ENCODE results near the gene C9orf43.
"Not testable (repeated sequence)": the region's sequence is repeated elsewhere in the genome, so short reads cannot be mapped to it uniquely, and the experiment has no call there.

Gene C9orf43

DNA sequence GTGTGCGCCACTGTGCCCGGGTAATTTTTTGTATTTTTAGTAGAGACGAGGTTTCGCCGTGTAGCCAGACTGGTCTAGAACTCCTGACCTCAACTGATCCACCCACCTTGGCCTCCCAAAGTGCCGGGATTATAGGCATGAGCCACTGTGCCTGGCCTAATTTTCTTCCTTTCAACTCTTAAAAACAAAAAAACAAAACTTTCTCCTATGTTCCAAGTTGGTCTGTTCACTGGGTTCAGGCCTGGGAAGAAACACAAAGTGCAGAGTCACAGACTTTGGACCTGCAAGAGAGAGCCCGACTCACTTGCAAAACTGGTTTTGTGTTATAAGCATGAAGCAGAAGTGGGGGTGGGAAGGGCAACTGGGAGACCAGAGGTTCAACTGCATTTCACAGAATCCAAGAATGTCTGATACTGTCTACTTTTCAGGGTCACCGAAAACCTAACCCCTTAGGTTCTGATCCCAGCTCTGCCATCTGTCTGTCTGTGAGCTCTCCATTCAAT, 28.6 kb upstream of the C9orf43 start:
- DNase-seq = no peak

DNA sequence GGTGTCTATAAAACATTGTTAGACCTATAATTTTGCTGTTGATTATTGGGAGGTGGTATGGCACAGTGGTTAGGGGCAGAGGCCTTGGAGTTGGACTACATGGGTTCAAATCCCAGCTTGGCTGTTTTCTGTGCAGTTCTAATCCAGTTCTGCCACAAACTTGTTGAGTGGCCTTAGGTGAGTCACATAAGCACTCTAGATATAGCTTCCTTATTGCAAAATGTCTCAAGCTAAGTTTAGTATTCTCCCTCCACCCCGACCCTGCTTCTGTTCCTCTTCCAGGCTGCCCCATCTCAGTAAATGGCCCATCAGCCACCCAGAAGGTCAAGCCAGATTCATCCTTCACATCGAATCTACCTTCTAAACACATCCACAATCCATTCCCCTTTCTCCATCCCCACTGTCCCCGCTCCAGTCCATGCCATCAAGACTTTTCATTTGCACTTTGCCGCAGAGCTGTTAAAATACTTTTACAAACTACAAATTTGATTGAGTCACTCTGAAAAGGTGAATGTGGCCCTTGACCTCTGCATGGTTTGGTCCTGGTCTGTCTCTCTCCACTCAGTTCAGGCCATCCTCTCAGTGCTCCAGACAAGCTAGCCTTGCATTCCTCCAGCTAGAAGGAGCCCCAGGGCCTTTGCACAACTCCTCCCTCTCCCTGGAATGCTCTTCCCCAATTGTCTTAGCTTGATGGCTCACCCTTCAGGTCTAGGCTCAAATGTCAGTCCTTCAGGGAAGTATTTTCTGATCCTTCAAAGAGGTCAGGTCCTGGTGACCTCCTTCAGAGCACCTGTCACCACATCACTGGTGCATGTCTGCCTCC, 23.8 kb upstream of the C9orf43 start:
- DNase-seq = no peak

DNA sequence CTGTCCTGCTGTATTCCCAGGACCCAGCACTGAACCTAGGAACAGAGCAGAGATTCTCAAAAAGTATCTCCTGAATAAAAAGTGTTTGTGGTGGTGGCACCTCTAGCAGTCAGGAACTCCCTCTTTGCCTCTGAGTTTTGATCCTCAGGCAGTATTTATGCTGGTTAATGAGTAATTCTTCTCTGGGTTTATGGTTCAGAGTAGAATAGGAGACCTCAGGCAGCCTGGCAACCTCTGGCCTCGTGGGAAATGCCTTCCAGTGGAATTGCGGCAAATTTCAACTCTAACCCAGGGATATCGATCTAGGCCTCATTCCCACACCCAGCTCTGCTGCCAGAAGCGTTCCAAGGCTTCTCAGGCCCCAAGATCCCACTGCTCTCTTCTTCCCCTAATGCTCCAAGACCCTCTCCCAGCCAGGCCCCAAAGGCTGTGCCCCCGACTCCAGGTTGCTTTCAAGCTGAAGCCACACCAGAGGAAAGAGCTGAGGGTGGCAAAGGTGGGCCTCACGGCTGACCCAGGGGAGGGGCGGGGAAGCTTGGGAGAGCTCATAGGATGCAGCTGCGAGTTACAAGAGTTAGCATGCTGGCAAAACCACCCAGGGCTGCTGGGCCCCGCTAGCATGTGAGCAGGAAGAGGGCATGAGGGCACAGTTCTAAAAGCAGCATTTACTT, 22.9 kb upstream of the C9orf43 start:
- no peak for DNase-seq

DNA sequence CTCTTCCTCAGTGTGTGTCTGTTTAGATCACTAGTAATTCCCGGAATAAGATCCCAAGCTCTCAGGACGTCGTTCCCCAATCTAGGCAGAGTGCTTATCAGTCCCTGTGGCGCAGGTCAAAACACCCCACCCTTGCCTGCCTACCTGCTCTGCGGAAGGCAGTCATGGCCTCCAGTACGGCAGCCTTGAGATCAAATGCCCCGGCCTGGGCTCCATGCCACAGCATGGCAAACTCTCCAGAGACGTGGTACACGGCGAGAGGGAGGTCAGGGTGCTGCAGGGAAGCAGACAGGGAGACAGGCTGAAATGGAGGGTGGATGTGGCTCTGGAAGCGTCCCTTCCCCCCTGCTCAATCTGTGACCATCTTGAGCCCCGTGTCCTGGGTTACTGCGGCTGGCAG, 21.7 kb upstream of the C9orf43 start:
- DNase-seq = no peak

DNA sequence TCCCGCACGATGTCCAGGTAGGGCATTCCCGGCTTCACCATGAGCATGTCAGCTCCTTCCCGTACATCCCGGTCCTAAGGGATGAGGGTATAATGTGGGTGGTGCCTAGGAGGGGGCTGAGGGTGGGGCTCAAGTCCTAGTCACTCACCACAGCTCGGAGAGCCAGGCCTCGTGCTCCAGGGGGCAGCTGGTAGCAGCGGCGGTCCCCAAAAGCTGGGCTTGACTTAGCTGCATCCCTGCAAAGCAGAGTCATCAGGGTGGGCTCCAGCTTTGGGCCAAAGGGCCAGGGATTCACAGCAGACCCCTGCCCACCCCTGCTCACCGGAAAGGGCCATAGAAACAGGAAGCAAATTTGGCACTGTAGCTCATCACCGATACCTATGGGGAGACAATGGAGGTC, 21.1 kb upstream of the C9orf43 start:
- no peak for DNase-seq

DNA sequence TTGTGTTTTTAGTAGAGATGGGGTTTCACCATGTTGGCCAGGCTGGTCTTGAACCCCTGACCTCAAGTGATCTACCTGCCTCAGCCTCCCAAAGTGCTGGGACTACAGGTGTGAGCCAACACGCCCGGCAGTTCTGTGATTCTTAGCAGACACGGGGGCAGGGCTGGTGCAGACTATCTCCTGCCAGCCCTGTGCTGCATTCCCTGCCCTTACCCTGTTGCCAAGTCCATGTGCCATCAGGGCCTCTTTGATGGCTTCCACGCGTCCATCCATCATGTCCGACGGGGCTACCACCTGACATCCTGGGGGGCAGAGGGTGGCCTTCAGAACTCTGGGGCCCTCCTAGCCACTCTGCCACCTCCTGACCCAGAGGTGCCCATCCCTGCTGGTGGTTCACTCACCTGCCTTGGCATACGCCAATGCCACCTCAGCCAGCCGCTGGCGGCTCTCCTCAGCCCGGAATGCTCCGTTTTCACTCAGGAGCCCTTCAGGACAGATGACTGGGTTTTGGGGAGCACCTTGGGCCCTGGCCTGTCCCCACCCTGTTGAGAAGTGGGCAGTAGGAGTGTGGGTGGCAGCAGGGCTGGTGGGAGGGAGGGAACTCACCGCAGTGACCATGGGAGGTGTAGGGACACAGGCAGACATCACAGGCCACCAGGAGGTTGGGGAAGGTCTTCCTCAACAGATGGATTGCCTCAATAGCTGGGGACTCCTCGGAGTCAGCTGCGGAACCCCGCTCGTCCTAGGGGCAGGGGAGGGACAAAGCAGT, 20.2 kb upstream of the C9orf43 start:
- no peak for DNase-seq

DNA sequence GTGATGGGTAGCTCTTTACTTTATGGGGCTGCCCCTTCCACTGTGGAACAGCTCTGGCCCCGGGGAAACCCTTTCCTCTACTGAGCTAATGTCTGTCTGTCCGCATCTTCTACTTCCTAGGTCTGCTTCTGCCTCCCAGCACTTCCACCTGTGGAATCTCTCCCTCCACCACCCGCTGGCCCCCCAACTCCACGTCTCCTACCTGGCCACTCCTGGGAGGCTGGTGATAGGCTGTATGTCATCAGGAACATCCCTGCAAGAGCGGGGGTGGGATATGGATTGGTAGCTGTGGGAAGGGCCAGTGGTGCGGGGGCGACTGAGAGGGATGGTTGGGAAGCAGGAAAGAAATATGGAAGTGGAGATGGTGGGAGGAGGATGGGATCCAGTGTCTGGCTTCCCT, 18.6 kb upstream of the C9orf43 start:
- no peak for DNase-seq

DNA sequence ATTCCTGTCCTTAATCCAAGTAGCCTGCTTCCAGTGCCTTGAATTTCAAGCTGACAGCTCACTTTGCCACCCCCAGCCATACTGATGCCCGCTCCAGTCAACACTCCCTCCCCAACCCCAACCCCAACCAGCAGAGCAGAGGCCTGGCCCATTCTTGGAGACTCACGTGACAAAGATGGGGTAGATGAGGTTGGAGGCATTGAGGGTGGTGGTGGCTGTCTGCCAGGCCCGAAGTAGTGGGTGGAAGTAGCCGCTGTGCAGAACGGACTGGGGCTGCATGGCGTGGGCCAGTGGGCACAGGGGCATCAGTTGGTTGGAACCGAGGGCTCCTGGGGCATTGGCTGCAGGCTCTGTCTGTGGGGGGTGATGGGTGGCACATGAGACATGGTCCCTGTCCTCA, 17.3 kb upstream of the C9orf43 start:
- no peak for DNase-seq

DNA sequence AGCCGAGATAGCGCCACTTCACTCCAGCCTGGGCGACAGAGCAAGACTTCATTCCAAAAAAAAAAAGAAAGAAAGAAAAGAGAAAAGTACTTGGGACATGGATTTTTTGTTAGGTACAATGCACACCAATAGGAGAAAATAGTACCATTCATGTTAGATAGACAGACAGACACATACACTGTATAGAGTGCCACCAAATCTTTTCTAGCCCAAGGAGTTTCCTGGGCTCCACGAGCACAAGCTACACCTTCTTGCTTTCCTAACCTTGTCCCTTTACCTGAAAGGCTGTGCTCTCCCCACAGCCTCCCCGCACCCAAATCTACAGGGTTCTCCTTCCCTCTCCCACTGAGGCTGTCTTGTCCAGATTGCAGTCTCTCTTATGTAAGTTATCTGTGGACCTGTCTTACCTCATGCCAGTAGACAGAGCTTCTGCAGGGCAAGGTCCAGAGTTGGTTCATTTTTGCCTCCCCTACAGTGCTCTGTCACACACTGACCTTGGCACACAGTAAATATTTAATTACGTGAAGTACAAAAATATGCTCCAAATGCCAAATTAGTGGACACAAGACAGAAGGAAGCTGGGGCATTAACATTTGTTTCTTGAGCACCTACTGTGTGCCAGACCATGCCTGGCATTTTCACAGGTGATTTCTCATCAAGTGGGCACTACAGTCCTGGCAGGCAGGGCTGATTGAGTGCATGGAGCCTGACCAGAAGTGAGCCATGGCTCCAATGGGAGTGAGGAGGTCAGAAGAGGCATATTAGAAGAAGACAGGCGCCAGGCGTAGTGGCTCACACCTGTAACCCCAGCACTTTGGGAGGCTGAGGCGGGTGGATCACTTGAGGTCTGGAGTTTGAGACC, 15.3 kb upstream of the C9orf43 start:
- DNase-seq = no peak

DNA sequence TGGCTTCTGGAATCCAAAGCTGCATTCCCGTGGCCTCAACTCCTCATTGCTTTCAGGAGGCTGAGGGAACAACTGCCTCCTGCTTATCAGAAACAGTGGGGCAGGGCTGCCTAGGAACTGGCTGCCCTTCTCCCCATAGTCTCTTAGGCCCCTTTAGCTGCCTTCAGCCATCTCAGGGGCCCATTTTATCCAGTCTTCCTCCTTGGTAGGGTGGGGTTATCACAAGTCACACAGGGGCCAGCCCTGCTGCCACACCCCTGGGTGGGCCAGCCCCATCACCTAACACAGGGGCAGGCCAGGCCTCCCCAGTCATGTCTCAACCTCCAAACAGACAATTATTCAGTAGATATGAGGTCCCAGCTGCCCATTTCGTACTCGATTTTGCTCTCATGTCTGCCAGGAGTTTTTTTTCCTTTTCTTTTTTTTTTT, 13.3 kb upstream of the C9orf43 start:
- DNase-seq = no peak

DNA sequence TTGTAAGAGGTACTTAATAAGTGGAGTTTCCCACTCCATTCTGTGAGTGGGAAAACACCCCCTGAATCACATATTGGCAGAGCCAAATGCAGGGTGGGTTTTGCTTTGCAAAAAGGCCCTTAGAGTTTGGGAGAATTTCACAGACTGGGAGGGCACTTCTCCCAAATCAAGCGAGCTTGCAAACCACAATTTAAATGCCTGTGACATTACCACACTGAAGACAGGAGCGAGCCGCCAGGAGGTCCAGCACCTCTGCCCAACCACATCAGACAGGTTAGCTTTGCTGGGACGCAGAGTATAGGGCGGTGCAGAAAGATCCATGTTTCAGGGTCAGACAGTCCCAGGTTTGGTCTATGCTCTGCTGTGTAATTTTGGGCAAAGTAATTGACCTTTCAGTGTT, 11.8 kb upstream of the C9orf43 start:
- DNase-seq = no peak

DNA sequence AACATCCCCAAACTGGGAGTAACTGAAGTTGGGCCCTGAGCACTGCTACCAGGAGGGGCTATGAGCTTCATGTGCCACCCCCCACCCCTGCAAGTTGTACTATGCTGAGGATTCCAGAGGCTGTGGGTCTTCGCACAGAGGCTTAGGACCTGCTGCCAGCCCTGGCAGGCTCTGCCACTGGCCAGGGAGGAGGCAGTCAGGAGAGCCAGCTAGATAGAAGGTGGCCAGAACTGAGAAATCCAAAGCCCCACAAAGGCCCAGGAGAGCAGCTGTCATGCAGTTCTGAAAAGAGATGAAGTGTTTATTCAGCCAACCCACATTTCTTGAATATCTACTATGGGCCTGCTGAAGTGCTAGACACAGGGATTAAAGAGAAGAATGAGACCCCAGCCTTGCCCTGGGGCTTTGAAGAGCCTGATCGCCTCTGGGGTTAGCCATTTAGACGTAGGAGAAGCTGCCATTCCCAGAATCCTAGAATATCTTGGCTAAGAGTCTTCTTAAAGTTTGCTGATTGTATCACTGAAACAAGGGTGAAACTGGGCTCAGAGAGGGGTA, 10.8 kb upstream of the C9orf43 start:
- no peak for DNase-seq

DNA sequence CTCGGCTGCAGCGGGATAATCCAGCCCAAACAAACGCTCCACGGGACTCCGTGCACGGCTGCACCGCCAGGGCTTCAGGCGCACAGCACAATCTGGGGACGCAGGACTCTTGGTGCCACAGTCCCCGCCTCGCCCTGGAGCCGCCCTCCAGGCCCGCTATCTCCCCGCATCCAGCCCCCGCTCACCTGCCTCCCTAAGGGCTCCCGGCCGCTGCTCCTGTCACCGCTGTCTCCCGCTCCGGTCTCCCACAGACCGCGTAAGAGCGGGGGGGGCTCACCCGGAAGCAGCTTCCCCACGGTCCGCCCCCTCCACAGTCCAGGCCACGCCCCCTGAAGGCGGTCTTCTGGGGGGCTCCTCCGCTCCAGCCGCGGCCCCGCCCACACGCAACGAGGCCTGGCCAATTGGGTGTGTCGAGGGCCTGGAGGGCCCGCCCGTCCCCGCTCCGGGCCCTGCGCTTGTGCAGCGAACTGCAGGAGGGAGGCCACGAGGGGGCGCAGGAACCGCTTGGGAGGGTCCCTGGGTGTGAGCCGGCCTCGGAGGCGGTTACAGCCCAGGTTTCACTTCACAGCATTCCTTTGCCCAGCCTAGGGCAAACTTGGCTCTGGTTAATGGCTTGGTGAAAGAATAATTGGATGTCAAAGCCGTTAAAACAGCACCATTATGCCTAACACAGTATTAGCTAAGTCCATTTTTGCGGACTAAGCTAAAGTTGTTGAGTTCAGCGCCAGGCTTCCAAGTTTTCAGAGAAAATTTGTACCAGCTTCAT, 9.3 kb upstream of the C9orf43 start, which contains the start of gene ALAD:
Gene ALAD (minus strand): TSS at position 258 of the 766 bp plus-strand sequence. CDS start 7,725 bp downstream, outside the sequence.
- DNase-seq = peak; percentile 89 to 96

DNA sequence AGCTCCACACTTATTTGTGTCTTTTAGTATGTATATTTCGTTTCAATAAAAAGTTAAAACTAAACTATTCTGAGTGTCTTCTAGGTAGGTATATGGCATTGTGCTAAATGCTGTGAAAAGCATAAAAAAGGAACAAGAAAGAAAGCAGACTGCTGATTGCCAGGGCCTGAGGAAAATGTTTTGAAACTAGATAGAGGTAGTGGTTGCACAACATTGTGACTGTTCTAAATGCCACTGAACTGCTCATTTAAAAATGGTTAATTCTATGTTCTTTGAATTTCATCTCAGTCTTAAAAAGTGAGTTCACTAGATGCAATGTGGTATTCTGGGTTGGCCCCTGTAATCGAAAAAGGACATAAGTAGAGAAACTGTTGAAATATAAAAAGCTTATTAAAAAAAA, 6.9 kb upstream of the C9orf43 start:
- DNase-seq = peak in 1 of 2 donors; percentile 57

DNA sequence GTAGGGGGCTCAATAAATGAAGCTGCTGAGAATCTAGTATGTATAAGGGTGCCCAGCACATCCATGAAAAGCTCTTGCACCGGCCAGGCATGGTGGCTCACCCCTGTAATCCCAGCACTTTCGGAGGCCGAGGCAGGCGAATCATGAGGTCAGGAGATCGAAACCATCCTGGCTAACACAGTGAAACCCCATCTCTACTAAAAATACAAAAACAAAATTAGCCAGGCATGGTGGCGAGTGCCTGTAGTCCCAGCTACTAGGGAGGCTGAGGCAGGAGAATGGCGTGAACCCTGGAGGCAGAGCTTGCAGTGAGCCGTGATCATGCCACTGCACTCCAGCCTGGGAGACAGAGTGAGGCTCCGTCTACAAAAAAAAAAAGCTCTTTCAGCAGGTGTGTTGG, 4.2 kb upstream of the C9orf43 start:
- DNase-seq = not testable (repeated sequence)

DNA sequence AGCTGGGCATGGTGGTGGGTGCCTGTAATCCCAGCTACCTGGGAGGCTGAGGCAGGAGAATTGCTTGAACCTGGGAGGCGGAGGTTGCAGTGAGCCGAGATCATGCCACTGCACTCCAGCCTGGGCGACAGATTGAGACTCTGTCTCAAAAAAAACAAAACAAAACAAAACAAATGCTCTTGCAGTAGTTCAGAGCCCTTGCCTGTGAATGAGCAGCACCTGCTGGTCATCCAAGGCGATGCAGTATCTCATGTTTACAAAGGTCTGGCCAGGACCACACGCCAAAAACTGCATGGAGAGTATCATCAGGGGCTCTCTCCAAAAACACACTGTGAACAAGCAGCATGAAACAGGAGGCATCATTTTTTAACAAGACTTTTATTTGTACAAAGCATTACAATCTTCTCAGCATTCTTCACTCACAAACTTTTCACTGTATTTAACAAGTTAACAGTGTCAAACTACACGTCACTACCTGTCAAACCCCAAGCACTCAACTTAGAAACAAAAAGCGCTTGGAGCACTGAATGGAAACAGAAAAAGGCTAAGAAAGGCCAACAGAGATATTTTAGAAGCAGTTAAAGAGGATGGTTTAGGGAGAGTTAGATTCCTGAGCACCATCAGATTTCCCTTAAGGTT, 3.6 kb upstream of the C9orf43 start:
- DNase-seq = peak; percentile 6 to 52

DNA sequence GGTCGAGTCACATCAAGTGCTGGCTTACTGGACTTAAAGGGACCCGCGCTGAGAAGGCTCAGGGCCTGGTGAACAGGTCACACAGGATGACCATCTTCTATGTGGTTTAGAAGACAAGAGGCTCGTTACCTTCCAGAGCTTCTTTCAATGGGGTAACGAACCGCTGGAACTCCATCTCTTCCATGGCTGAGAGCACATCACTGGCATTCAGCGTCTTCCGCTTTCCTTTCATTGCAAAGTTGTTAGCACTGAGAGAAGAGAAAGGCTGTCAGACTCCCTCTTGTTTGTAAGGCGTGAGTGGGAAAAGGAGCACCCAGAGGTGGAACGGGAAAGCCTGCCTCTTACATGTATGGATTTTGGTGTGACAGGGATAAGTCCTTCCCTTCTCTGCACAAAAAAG, 1.1 kb upstream of the C9orf43 start:
- DNase-seq = no peak

DNA sequence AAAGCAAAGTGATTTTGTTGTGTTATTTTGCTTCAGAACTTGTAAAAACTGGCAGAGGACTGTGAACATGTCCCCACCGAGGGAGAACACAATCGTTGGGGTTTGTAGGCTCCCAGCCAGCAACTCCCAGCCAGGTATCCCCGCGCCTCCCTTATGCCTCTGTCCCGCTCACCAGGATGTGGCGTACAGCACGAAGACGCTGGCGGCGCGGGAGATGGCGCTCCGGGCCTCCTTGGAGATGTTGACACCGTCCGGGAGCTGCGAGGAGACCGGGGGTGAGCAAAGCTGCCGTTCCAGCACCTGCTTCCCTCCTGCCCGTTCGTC, 702 bp upstream of the C9orf43 start:
- DNase-seq = no peak

DNA sequence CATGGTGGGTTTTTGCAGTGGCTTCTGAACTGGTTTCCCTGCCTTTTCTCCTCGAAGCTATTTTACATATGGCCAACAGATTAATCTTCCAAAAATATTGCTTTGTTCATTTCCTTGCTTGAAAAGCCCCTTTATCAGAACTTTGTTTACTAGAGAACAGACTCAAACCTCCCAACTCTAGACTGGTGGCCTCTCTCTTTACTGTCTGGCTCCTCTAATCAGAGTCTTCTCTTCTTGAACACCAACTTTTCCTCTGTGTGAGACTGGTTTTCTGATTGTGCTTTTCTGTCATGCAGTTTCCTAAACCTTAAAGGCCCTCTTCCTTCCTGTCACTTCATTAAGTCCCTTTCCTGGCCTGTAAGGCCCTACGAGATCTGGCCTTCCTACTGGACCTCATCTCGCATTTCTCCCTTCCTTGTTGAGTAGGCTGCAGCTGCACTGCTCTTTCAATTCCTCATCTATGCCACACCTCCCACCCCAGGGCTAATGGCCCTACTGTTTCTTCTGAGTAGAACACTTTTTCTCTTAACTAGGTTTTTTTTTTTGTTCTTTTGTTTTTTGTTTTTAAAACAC, 5.7 kb downstream of the C9orf43 start:
- peak in 1 of 2 donors; percentile 25 for DNase-seq

DNA sequence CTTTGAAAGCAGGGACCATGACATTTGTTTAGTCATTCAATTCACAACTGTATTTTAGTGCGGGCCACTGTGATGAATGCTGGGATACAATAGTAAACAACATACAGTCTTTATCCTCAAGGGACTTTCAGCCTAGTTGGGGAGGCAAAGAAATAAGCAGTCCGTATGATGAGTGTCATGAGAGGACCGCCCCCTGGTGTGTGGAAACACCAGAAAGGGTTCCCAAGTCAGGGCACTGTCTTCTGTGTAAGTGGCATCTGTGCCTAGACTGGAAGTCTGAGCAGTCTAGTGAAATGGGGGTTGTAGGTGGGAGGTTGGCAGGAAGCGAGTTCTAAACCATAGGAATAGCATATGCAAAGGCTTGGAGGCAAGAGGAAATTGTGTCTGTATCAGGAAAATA, 6.8 kb downstream of the C9orf43 start:
- DNase-seq = no peak

DNA sequence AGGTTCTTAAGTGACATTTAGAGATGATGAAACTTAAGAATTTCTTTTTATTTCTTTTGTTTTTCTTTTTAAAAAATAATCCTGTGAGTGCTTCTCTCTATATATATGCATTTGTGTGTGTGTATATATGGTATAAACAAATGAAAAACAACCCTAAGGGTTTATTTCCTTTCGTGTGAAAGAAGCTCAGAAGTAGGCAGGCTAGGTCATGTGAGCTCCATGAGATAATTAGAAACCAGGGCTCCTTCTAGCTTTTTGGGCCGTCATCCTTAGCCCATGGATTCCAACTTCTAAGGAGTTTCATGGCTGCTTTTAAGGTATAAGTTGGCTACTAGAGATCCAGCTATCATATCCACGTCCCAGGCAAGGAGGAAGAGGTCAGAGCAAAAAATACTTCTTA, 11.2 kb downstream of the C9orf43 start:
- no peak for DNase-seq

All from bone marrow (tissue), 2 donors.